ENCODE results near the gene RAP1GDS1. TPM values are rescaled to one million over a fixed set of nuclear protein-coding genes. Genes with fewer than 3 reads are reported as not detected.
A peak's percentile ranks its signal among the peaks of the same experiment; 100 is the strongest.

Gene RAP1GDS1
- total and polyA plus RNA-seq, 8 donors, result 6.6 to 24.9 (median 20.7) TPM

DNA sequence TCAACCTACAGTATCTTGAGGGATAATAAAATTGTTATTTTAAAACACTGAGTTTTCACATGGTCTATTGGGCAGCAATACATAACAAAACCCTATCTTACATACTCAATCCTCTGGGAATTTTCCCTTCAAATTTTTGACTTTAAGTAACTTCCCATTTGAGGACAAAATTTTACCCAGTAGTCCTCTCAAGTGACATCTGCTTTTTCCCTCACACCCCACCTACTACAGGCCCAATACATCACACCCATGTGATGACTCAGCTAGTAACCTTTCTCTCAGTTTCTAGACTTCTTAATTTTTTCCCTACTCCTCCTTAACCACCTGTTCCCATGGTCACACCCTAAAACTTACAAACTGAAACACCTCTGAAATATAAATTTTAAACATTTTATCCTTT lies 12.2 kb upstream of the RAP1GDS1 start:
- no peak for DNase-seq
- Histone ChIP-seq H3K36me3 (no peaks in the 10 kb centered on the region), H3K27me3 (no peaks in the 10 kb centered on the region), H3K9me3 (no peaks in the 10 kb centered on the region), H3K4me1 (no peaks in the 10 kb centered on the region), H3K27ac (no peak overlapping the region), H3K4me3 (no peak overlapping the region)
- ATAC-seq, result no peak
- intact Hi-C loops (cut with DNase I), result no loop called here
- no peak for FAIRE-seq
- TF ChIP-seq, protein P1, sequence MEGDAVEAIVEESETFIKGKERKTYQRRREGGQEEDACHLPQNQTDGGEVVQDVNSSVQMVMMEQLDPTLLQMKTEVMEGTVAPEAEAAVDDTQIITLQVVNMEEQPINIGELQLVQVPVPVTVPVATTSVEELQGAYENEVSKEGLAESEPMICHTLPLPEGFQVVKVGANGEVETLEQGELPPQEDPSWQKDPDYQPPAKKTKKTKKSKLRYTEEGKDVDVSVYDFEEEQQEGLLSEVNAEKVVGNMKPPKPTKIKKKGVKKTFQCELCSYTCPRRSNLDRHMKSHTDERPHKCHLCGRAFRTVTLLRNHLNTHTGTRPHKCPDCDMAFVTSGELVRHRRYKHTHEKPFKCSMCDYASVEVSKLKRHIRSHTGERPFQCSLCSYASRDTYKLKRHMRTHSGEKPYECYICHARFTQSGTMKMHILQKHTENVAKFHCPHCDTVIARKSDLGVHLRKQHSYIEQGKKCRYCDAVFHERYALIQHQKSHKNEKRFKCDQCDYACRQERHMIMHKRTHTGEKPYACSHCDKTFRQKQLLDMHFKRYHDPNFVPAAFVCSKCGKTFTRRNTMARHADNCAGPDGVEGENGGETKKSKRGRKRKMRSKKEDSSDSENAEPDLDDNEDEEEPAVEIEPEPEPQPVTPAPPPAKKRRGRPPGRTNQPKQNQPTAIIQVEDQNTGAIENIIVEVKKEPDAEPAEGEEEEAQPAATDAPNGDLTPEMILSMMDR (IDR thresholded peaks at IDR 0.05), result no peak

DNA sequence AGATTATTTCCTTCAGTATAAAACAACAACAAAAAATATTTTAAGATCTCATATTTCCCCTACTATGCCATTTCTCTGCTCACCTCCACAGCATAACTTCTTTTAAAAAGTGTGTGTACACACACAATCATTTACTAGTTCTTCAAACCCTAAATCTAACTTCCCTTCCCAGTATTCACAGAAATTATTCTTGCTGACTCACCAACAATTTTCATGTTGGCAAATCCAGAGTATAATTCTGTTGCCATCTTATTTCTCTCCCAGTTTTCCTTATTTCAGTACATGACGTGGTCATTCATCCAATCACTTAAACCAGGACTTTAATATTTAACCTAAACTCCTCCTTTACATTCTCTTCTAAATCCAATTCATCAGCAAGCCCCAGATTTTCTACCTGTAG lies 11.4 kb upstream of the RAP1GDS1 start:
- FAIRE-seq (no peak), ATAC-seq (no peak), DNase-seq (no peak)
- intact Hi-C loops (cut with DNase I), result no loop called here
- TF ChIP-seq, protein P1 (IDR thresholded peaks at IDR 0.05), result no peak
- Histone ChIP-seq H3K4me3 (no peak overlapping the region), H3K27me3 (no peaks in the 10 kb centered on the region), H3K4me1 (no peaks in the 10 kb centered on the region), H3K27ac (no peak overlapping the region), H3K9me3 (no peaks in the 10 kb centered on the region), H3K36me3 (no peaks in the 10 kb centered on the region)
- 67 to 76% methylated on average over 1 of the region's 1 CpG for WGBS, 2 donors

DNA sequence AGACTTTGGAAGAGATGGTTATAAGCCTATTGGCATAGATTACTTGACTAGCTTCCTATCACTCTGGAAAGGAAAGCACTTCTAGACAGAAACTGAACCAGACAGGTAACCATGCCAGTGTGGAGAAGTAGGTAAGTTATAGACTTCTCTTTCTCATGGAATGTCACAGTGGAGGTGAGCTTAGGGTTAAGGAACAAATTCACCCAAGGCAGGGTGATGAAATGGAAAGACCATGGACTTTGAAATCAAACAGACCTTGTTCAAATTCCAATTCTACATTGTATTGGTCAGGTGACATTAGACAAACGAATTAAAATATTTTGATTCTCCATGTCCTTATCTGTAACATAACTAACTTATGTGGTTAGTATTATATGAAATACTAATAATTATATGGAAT lies 7.7 kb upstream of the RAP1GDS1 start:
- intact Hi-C loops (cut with DNase I), result no loop called here
- H3K27me3 ChIP-seq, result no peaks in the 10 kb centered on the region
- H3K27ac ChIP-seq, result no peak overlapping the region
- H3K9me3 ChIP-seq, result no peaks in the 10 kb centered on the region
- ATAC-seq (peak; percentile 48 to 77 (median 68)), DNase-seq (no peak), FAIRE-seq (no peak)
- no peak overlapping the region for H3K4me3 ChIP-seq
- H3K4me1 ChIP-seq, result no peaks in the 10 kb centered on the region
- 6 to 9% methylated on average over 1 of the region's 1 CpG for whole genome bisulfite sequencing, 2 donors
- TF ChIP-seq, protein P1 (IDR thresholded peaks at IDR 0.05), result no peak
- no peaks in the 10 kb centered on the region for H3K36me3 ChIP-seq

DNA sequence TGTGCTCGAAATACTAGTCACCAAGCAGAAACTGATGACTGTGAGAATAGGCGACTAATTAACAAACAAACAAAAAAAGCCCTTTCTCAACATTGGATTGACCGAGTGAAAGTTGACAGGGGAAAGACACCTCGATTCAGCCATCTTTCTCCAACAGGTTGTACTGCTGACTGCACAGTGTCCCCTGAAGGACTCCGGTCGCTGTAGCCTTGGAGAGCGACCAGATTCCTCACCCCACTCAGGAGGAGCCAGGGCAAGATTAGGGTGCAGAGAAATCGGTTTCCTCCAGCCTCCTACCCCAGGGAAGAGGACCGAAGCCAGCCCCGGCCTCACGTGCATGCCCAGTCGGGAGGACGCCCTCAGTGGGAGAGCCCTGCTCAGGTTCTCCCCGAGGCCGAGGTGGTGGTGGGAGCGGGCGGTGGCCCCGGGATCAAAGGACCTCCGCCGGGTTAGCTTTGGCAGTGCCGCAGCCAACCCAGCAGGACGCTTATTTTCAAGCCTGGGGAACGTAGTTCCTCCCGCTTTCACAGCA lies 1.1 kb upstream of the RAP1GDS1 start:
- DNase-seq (peak; percentile 56 to 85 (median 67)), ATAC-seq (peak; percentile 38 to 66 (median 57)), FAIRE-seq (no peak)
- Histone ChIP-seq H3K4me3 (peak overlapping the region; percentile 44 to 91 (median 64)), H3K36me3 (no peaks in the 10 kb centered on the region), H3K4me1 (peaks cover 0 to 12% (median 4%) of the 10 kb centered on the region in 3 donors), H3K27me3 (no peaks in the 10 kb centered on the region), H3K27ac (peak overlapping the region; percentile 97 to 99 (median 99)), H3K9me3 (no peaks in the 10 kb centered on the region)
- WGBS, 2 donors, result 1% methylated on average over 24 of the region's 24 CpGs
- TF ChIP-seq, protein P1 (IDR thresholded peaks at IDR 0.05), result no peak
- intact Hi-C loops (cut with DNase I), result no loop called here

DNA sequence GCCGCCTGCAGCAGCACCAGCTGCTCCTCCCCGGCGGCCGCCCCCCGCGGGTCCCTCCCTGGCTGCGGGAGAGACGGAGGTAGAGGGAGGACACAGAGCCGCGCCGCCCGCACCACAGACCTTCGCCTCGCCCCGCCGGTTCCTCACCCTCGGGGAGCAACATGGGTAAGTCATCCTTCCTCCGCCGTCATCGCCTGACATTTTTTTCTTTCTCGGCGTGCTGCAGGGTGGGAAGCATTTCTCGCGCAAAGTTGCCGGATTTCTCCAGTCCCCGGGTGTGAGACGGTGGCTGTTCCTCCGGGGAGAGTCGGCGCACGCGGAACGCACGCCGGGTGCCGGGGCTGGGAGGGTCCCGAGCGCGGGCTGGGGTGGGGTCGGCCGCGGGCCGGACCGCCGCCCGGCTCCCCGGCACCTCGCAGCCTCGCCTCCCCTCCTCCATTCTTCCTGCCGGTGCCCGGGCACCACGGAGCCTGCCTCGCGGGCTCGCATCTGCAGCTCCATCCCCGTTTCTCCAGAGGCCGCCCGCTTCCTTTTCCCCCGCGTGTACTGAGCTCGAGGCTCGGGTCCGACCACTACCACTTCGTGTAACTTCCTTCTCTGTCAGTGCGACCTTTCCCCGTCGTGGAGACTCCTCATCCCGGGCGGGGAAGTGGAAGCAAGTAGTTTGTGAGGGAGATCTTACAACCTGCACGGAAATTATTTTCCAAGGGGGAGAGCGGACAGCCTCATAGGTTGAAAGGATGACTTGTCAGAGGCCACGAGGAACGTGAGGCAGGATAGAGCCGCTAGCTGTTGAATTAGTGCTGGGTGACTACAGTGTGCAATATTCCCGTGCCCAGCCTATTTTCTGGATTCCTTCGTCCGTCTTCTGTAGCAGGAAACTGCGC lies 464 bp downstream of the RAP1GDS1 start:
- Histone ChIP-seq H3K9me3 (no peaks in the 10 kb centered on the region), H3K36me3 (no peaks in the 10 kb centered on the region), H3K27ac (peak overlapping the region; percentile 67 to 89 (median 80)), H3K27me3 (no peaks in the 10 kb centered on the region), H3K4me3 (peak overlapping the region; percentile 65 to 91 (median 70)), H3K4me1 (peaks cover 0 to 12% (median 4%) of the 10 kb centered on the region in 3 donors)
- 0 to 1% methylated on average over 48 to 78 of the region's 78 CpGs for WGBS, 2 donors
- DNase-seq, result peak in 5 of 6 donors; percentile 19 to 89 (median 38)
- no peak for FAIRE-seq
- TF ChIP-seq, protein P1 (IDR thresholded peaks at IDR 0.05), result no peak
- peak; percentile 5 to 22 (median 11) for ATAC-seq
- intact Hi-C loops (cut with DNase I), result no loop called here

All from pancreas (tissue), 10 donors.